ENCODE data around the gene PALD1. TPM values are rescaled to one million over a fixed set of nuclear protein-coding genes. Genes with fewer than 3 reads are reported as not detected.

Gene PALD1
- total and polyA plus RNA-seq, 9 of the 15 experiments (the other 6 are each of a cell fraction or from before 2014, with no cell fraction given): 0.03 to 0.29 (median 0.09) TPM; not detected in 2

- 2% methylated on average over 9 of the region's 9 CpGs for WGBS (ENCODE audit: insufficient coverage, low coverage, missing lambda C conversion rate)
- Histone ChIP-seq H3K4me1 (replicated peaks in 1 of 2; ENCODE audit: control insufficient read depth in 2 of 2, insufficient read depth in 2 of 2, low read length in 2 of 2) (peaks cover 0 to 18% of the 10 kb centered on the region in 2 experiments; a peak in 4 of 5 replicates), H3K9ac (ENCODE audit: insufficient read depth in 1 of 2, low read depth in 2 of 2, low read length in 2 of 2) (no peak overlapping the region), H3K36me3 (ENCODE audit: control insufficient read depth, insufficient read depth, low read length) (no peaks in the 10 kb centered on the region), H3K79me2 (ENCODE audit: control insufficient read depth, insufficient read depth, low read length) (no peaks in the 10 kb centered on the region), H3K27me3 (ENCODE audit: control insufficient read depth in 2 of 2, insufficient read depth in 2 of 2, low read length in 2 of 2) (peaks cover 64 to 83% of the 10 kb centered on the region in 2 experiments), H4K20me1 (replicated peaks; ENCODE audit: control insufficient read depth, insufficient read depth, low read length) (peaks cover 29% of the 10 kb centered on the region), H2AFZ (ENCODE audit: low read depth, low read length) (no peak overlapping the region), H3K27ac (ENCODE audit: extremely low read depth, low read depth, low read length) (no peak overlapping the region), H3K4me2 (ENCODE audit: insufficient read depth, low read length) (no peak overlapping the region), H3K4me3 (no peak overlapping the region), H3K9me3 (replicated peaks; ENCODE audit: control insufficient read depth, insufficient read depth, low read depth, low read length) (no peaks in the 10 kb centered on the region), H3K9me1 (ENCODE audit: control insufficient read depth, insufficient read depth, low read length) (no peaks in the 10 kb centered on the region)
- ChIA-PET POLR2A (no interaction called here), CTCF (ENCODE audit: low intra/inter-chr PET ratio) (no interaction called here)
- ATAC-seq (no peak), FAIRE-seq (no peak), DNase-seq (ENCODE audit: extremely low read depth in 1 of 4, low spot score in 3 of 4) (no peak)
- no TSS peak for BruUV-seq (replicated peaks)
- intact Hi-C loops (cut with micrococcal nuclease): no loop called here
- in situ Hi-C loops (cut with MboI): no loop called here
- TF ChIP-seq ZFP91 (CRISPR knock-in tag; IDR thresholded peaks at IDR 0.05) (no peak), ZBTB9 (CRISPR knock-in tag; IDR thresholded peaks at IDR 0.05) (no peak), JUND (IDR thresholded peaks at IDR 0.05; ENCODE audit: borderline replicate concordance, low read depth, low read length) (no peak), JUND (tag; IDR thresholded peaks at IDR 0.05; ENCODE audit: borderline replicate concordance, low read depth, low read length) (no peak), BRD9 (IDR thresholded peaks at IDR 0.05; ENCODE audit: low read depth, partially characterized antibody) (no peak), CHD4 (IDR thresholded peaks at IDR 0.05; ENCODE audit: insufficient read depth, insufficient replicate concordance, low read depth, low read length, poor library complexity, severe bottlenecking) (no peak), ZNF668 (CRISPR knock-in tag; IDR thresholded peaks at IDR 0.05) (no peak), FOXK2 (conservative IDR thresholded peaks at IDR 0.05 in 1 of 2, IDR thresholded peaks at IDR 0.05 in 1 of 2; ENCODE audit: low read depth in 2 of 2) (no peak), MXI1 (IDR thresholded peaks at IDR 0.05; ENCODE audit: low read depth, low read length) (no peak), ZNF384 (IDR thresholded peaks at IDR 0.05; ENCODE audit: low read depth, low read length) (no peak), HMG20A (CRISPR knock-in tag; conservative IDR thresholded peaks at IDR 0.05) (no peak), RBFOX2 (IDR thresholded peaks at IDR 0.05; ENCODE audit: low read depth, low read length) (no peak), NFE2 (IDR thresholded peaks at IDR 0.05; ENCODE audit: low read depth) (no peak), RAD51 (IDR thresholded peaks at IDR 0.05; ENCODE audit: borderline replicate concordance, low read depth) (no peak), LARP7 (IDR thresholded peaks at IDR 0.05) (no peak), HMG20B (CRISPR knock-in tag; IDR thresholded peaks at IDR 0.05) (no peak), NR3C1 (CRISPR knock-in tag; IDR thresholded peaks at IDR 0.05) (no peak), MTA3 (IDR thresholded peaks at IDR 0.05; ENCODE audit: borderline replicate concordance) (no peak), SMARCA4 (IDR thresholded peaks at IDR 0.05) (no peak), FOXA3 (CRISPR knock-in tag; conservative IDR thresholded peaks at IDR 0.05 in 1 of 2, IDR thresholded peaks at IDR 0.05 in 1 of 2) (no peak)
Observed at GRCh38 chr10:70481105-70481504, 2.5 kb downstream of the PALD1 start.
